GM12878 (cell line): ENCODE results near the gene ABR. TPM values are rescaled to one million over a fixed set of nuclear protein-coding genes. Genes with fewer than 3 reads are reported as not detected.

ENCODE experiments used
- ETV6 ChIP-seq, 2 experiments: fragments of 450-650 bp in 1 of 2; IDR thresholded peaks in 1 of 2; conservative IDR thresholded peaks in 1 of 2; 2 replicates each; pipeline ENCODE4 v1.6.1; 2014; ENCODE audit warnings: antibody characterized with exemption in 1 of 2, borderline replicate concordance in 1 of 2, low read depth in 1 of 2, mild to moderate bottlenecking in 1 of 2, moderate library complexity in 1 of 2
- FOXK2 ChIP-seq: fragments of 450-650 bp; IDR thresholded peaks from 2 replicates; pipeline ENCODE4 v1.6.1; 2017; ENCODE audit warnings: mild to moderate bottlenecking, moderate library complexity
- LARP7 ChIP-seq: fragments of 450-650 bp; IDR thresholded peaks from 2 replicates; pipeline ENCODE4 v1.6.1; 2017; ENCODE audit warnings: mild to moderate bottlenecking
- MTA2 ChIP-seq: fragments of 450-650 bp; IDR thresholded peaks from 2 replicates; pipeline ENCODE4 v1.6.1; 2016; ENCODE audit warnings: low read depth, mild to moderate bottlenecking, moderate library complexity
- MTA3 ChIP-seq: IDR thresholded peaks from 2 replicates; pipeline ENCODE4 v1.6.1; 2012; ENCODE audit warnings: low read length, inconsistent platforms, borderline replicate concordance
- RCOR1 ChIP-seq: conservative IDR thresholded peaks from 2 replicates; pipeline ENCODE4 v1.6.1; 2012; ENCODE audit warnings: low read depth, low read length, improper control_type of control experiment
- SIX5 ChIP-seq: IDR thresholded peaks from 2 replicates; pipeline ENCODE4 v1.6.1; 2011; ENCODE audit warnings: mild to moderate bottlenecking, low read depth, low read length, moderate library complexity; ENCODE audit not compliant: severe bottlenecking
- SP1 ChIP-seq: IDR thresholded peaks from one replicate; pipeline ENCODE4 v1.6.1; 2011; ENCODE audit warnings: low read depth, low read length
- STAT1 ChIP-seq: fragments of 450-650 bp; conservative IDR thresholded peaks from 2 replicates; pipeline ENCODE4 v1.6.1; 2014; ENCODE audit warnings: antibody characterized with exemption, mild to moderate bottlenecking
- ZSCAN29 ChIP-seq: fragments of 450-650 bp; IDR thresholded peaks from 2 replicates; pipeline ENCODE4 v1.6.1; 2017; ENCODE audit warnings: mild to moderate bottlenecking, moderate library complexity
- polyA plus RNA-seq, 11 experiments: library from polyadenylated mRNA; depleted of rRNA in 4 of 11; unstranded in 6 of 11; stranded (reverse) in 5 of 11; fragments of >200 nt; fragmentation: Nextera tagmentation in 4 of 11; fragmentation: Illumina TruSeq in 1 of 11; extraction: Ambion mirVana in 4 of 11; extraction: Trizol in 1 of 11; gene quantifications; 1 replicate in 1 of 11; 2 replicates in 10 of 11; pipeline versions ENCODE4 v1.2.1 to v1.2.3, GENCODE V29; 2011 to 2016; ENCODE audit warnings: inconsistent platforms in 2 of 11, missing spikeins in 2 of 11, low read depth in 1 of 11
- total RNA-seq, 4 experiments: library from RNA; depleted of rRNA in 3 of 4; stranded (reverse); fragments of >200 nt in 3 of 4; fragmentation: Illumina TruSeq in 1 of 4; extraction: Trizol in 1 of 4; gene quantifications; 2 replicates each; pipeline versions ENCODE4 v1.2.1 to v1.2.3, GENCODE V29; 2013 to 2021
- TF ChIP-seq, protein P1 (sequence below): fragments of 450-650 bp; IDR thresholded peaks from 2 replicates; pipeline ENCODE4 v1.6.1; 2017; ENCODE audit warnings: antibody characterized with exemption, mild to moderate bottlenecking, moderate library complexity
- TF ChIP-seq, protein P2 (sequence below): fragments of 450-650 bp; IDR thresholded peaks from 2 replicates; pipeline ENCODE4 v1.6.1; 2016; ENCODE audit warnings: mild to moderate bottlenecking, moderate library complexity, borderline replicate concordance

The ABR gene
- total and polyA plus RNA-seq, 10 of the 15 experiments (the other 5 are each of a cell fraction or from before 2014, with no cell fraction given): 1.4 to 112 (median 30.0) TPM

DNA sequence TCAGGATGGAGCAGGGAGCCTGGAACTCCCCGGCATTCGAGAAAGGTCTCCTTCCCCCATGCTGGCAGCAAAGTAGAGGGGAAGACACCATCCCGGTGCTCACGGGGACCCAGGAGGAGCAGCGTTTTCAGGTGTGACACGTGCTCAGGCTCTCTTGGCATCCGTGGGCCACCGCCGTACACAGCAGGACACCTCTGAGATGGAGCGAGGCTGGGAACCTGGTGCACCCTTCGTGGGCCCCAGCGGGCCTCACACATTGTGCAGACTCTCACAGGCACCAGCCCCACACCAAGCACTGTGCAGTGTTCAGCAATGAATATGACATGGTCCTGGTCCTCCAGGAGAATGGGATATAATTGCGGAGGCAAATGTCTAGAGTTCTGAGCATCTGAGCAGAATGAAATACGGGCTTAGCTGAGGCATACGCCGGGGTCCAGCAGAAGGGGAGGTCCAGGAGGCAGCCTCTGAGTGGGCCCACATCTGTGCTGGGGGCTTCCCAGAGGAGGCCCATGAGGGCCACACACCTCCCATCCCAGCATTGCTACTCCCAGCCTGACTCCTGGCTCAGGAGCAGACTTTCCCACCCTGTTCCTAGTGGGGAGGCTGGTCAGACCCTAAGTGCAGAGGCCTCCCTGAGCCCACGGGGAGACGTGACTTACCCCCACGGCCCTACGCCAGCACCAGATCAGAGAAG lies 72.6 kb downstream of the ABR start (continued):
- TF ChIP-seq, protein P1, sequence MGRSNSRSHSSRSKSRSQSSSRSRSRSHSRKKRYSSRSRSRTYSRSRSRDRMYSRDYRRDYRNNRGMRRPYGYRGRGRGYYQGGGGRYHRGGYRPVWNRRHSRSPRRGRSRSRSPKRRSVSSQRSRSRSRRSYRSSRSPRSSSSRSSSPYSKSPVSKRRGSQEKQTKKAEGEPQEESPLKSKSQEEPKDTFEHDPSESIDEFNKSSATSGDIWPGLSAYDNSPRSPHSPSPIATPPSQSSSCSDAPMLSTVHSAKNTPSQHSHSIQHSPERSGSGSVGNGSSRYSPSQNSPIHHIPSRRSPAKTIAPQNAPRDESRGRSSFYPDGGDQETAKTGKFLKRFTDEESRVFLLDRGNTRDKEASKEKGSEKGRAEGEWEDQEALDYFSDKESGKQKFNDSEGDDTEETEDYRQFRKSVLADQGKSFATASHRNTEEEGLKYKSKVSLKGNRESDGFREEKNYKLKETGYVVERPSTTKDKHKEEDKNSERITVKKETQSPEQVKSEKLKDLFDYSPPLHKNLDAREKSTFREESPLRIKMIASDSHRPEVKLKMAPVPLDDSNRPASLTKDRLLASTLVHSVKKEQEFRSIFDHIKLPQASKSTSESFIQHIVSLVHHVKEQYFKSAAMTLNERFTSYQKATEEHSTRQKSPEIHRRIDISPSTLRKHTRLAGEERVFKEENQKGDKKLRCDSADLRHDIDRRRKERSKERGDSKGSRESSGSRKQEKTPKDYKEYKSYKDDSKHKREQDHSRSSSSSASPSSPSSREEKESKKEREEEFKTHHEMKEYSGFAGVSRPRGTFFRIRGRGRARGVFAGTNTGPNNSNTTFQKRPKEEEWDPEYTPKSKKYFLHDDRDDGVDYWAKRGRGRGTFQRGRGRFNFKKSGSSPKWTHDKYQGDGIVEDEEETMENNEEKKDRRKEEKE: no peak
- TF ChIP-seq ZSCAN29: no peak
- TF ChIP-seq MTA2: no peak
- no peak for TF ChIP-seq STAT1
- TF ChIP-seq FOXK2: no peak
- TF ChIP-seq LARP7: no peak
- TF ChIP-seq, protein P2, sequence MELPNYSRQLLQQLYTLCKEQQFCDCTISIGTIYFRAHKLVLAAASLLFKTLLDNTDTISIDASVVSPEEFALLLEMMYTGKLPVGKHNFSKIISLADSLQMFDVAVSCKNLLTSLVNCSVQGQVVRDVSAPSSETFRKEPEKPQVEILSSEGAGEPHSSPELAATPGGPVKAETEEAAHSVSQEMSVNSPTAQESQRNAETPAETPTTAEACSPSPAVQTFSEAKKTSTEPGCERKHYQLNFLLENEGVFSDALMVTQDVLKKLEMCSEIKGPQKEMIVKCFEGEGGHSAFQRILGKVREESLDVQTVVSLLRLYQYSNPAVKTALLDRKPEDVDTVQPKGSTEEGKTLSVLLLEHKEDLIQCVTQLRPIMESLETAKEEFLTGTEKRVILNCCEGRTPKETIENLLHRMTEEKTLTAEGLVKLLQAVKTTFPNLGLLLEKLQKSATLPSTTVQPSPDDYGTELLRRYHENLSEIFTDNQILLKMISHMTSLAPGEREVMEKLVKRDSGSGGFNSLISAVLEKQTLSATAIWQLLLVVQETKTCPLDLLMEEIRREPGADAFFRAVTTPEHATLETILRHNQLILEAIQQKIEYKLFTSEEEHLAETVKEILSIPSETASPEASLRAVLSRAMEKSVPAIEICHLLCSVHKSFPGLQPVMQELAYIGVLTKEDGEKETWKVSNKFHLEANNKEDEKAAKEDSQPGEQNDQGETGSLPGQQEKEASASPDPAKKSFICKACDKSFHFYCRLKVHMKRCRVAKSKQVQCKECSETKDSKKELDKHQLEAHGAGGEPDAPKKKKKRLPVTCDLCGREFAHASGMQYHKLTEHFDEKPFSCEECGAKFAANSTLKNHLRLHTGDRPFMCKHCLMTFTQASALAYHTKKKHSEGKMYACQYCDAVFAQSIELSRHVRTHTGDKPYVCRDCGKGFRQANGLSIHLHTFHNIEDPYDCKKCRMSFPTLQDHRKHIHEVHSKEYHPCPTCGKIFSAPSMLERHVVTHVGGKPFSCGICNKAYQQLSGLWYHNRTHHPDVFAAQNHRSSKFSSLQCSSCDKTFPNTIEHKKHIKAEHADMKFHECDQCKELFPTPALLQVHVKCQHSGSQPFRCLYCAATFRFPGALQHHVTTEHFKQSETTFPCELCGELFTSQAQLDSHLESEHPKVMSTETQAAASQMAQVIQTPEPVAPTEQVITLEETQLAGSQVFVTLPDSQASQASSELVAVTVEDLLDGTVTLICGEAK: no peak
- no peak for TF ChIP-seq ETV6 (conservative IDR thresholded peaks at IDR 0.05 in 1 of 2, IDR thresholded peaks at IDR 0.05 in 1 of 2; ENCODE audit: borderline replicate concordance in 1 of 2, low read depth in 1 of 2)
- no peak for TF ChIP-seq MTA3
- TF ChIP-seq SIX5: no peak
- no peak for TF ChIP-seq RCOR1
- TF ChIP-seq SP1: no peak
